NCI-H345 (cell line): Measurements from ENCODE around the gene ZSCAN5B.

Experiments used
- DNase-seq: peaks from one replicate; lab custom pipeline; 2025; lab: John Stamatoyannopoulos, UW

The ZSCAN5B gene

GRCh38 chr19:56144831-56145230 is 52.8 kb downstream of the ZSCAN5B start:
- DNase-seq: no peak

GRCh38 chr19:56144376-56144775 is 53.2 kb downstream of the ZSCAN5B start:
- no peak for DNase-seq

- DNase-seq: no peak
Observed at GRCh38 chr19:56142897-56143434, 54.6 kb downstream of the ZSCAN5B start.

GRCh38 chr19:56142087-56142787 is 55.3 kb downstream of the ZSCAN5B start:
- DNase-seq: no peak

- DNase-seq: no peak
Observed at GRCh38 chr19:56141417-56141993, 56.1 kb downstream of the ZSCAN5B start.

GRCh38 chr19:56140583-56141416 is 56.8 kb downstream of the ZSCAN5B start, which contains the start of gene ZNF444:
ZNF444 (plus strand) TSS chr19:56141287; CDS start chr19:56146912, 5,625 bp downstream.
- DNase-seq: peak; percentile 99

GRCh38 chr19:56139847-56140582 is 57.6 kb downstream of the ZSCAN5B start:
- DNase-seq: no peak
